CD14-positive monocyte (primary cell): ENCODE data around the gene FASTK. TPM values are rescaled to one million over a fixed set of nuclear protein-coding genes. Genes with fewer than 3 reads are reported as not detected.

Experiments
- DNase-seq, 3 donors: peaks; one replicate each; pipeline ENCODE4 v3.0.0-alpha.2; 2011 to 2022
- H2AFZ ChIP-seq: 2 replicates; pipeline ENCODE4 v1.6.0; 2012; ENCODE audit warnings: mild to moderate bottlenecking, low read depth, low read length, inconsistent platforms; ENCODE audit not compliant: insufficient read depth, poor library complexity, severe bottlenecking
- H3K27ac ChIP-seq, 2 donors: 1 replicate in 1 of 2; 2 replicates in 1 of 2; pipeline ENCODE4 v1.5.1; 2012 to 2013; ENCODE audit warnings: low read length in 2 of 2, control low read depth in 1 of 2, inconsistent platforms in 1 of 2, low read depth in 1 of 2, mild to moderate bottlenecking in 1 of 2
- H3K27me3 ChIP-seq, 2 donors: one replicate each; pipeline versions ENCODE4 v1.6.0 to v1.6.1; 2011 to 2013; ENCODE audit warnings: low read length in 2 of 2; ENCODE audit not compliant: control insufficient read depth in 2 of 2, insufficient read depth in 2 of 2
- H3K36me3 ChIP-seq, 2 donors: replicated peaks in 1 of 2; 1 replicate in 1 of 2; 2 replicates in 1 of 2; pipeline versions ENCODE4 v1.5.1 to v1.6.1; 2012 to 2013; ENCODE audit warnings: low read length in 2 of 2, control low read depth in 1 of 2, inconsistent platforms in 1 of 2, mild to moderate bottlenecking in 1 of 2; ENCODE audit not compliant: insufficient read depth in 2 of 2, control insufficient read depth in 1 of 2
- H3K4me1 ChIP-seq, 2 donors: 1 replicate in 1 of 2; 2 replicates in 1 of 2; pipeline versions ENCODE4 v1.5.1 to v1.6.1; 2012 to 2013; ENCODE audit warnings: low read length in 2 of 2, control low read depth in 1 of 2, inconsistent platforms in 1 of 2, mild to moderate bottlenecking in 1 of 2, moderate library complexity in 1 of 2; ENCODE audit not compliant: insufficient read depth in 2 of 2, control insufficient read depth in 1 of 2
- H3K4me2 ChIP-seq: replicated peaks from 2 replicates; pipeline ENCODE3; 2012; ENCODE audit warnings: low read length, moderate library complexity, mild to moderate bottlenecking; ENCODE audit not compliant: poor library complexity, severe bottlenecking; ENCODE audit errors: extremely low read depth
- H3K4me3 ChIP-seq, 3 experiments: fragments of 200-600 bp in 1 of 3; sonication (generic) in 1 of 3; replicated peaks in 1 of 3; 1 replicate in 2 of 3; 2 replicates in 1 of 3; pipeline ENCODE4 v1.5.1; 2011 to 2013; ENCODE audit warnings: low read length in 3 of 3, mild to moderate bottlenecking in 3 of 3, control low read depth in 2 of 3, low read depth in 2 of 3, inconsistent platforms in 1 of 3, moderate library complexity in 1 of 3
- H3K79me2 ChIP-seq: 2 replicates; pipeline ENCODE4 v1.6.0; 2012; ENCODE audit warnings: mild to moderate bottlenecking, control low read depth, inconsistent platforms, low read length, moderate library complexity; ENCODE audit not compliant: insufficient read depth
- H3K9ac ChIP-seq: 2 replicates; pipeline ENCODE4 v1.6.0; 2017; ENCODE audit warnings: low read length, mild to moderate bottlenecking; ENCODE audit not compliant: insufficient read depth, poor library complexity, severe bottlenecking
- H3K9me3 ChIP-seq, 2 donors: replicated peaks in 1 of 2; 1 replicate in 1 of 2; 2 replicates in 1 of 2; pipeline versions ENCODE4 v1.5.1 to v1.6.1; 2012 to 2013; ENCODE audit warnings: low read length in 2 of 2, control low read depth in 1 of 2; ENCODE audit not compliant: control insufficient read depth in 1 of 2, insufficient read depth in 1 of 2
- H4K20me1 ChIP-seq: 2 replicates; pipeline ENCODE4 v1.6.0; 2012; ENCODE audit warnings: mild to moderate bottlenecking, low read length, control low read depth, moderate library complexity; ENCODE audit not compliant: insufficient read depth
- H3K27ac Mint-ChIP-seq, 7 donors: one replicate each; pipeline ENCODE4 v1.8.0; 2020; ENCODE audit warnings: mild to moderate bottlenecking in 7 of 7, mixed read lengths in 7 of 7, moderate library complexity in 6 of 7, inconsistent platforms in 2 of 7
- H3K27me3 Mint-ChIP-seq, 3 donors: one replicate each; pipeline ENCODE4 v1.8.0; 2021 to 2022; ENCODE audit warnings: low read depth in 3 of 3, mild to moderate bottlenecking in 3 of 3, mixed read lengths in 3 of 3, moderate library complexity in 3 of 3, inconsistent platforms in 1 of 3
- H3K36me3 Mint-ChIP-seq, 2 donors: one replicate each; pipeline ENCODE4 v1.8.0; 2020; ENCODE audit warnings: mixed read lengths in 2 of 2, inconsistent platforms in 1 of 2, mild to moderate bottlenecking in 1 of 2
- H3K4me1 Mint-ChIP-seq: one replicate; pipeline ENCODE4 v1.8.0; 2020; ENCODE audit warnings: mild to moderate bottlenecking, mixed read lengths
- H3K4me3 Mint-ChIP-seq, 2 donors: one replicate each; pipeline ENCODE4 v1.8.0; 2020; ENCODE audit warnings: mild to moderate bottlenecking in 2 of 2, mixed read lengths in 2 of 2, moderate library complexity in 1 of 2
- H3K9me3 Mint-ChIP-seq, 7 donors: one replicate each; pipeline ENCODE4 v1.8.0; 2020 to 2022; ENCODE audit warnings: mixed read lengths in 7 of 7, mild to moderate bottlenecking in 6 of 7, moderate library complexity in 6 of 7, inconsistent platforms in 2 of 7
- CTCF ChIP-seq: fragments of 200-600 bp; IDR thresholded peaks from one replicate; pipeline ENCODE4 v1.8.0; 2022; ENCODE audit warnings: antibody characterized with exemption, mild to moderate bottlenecking
- WGBS: methylation state at CpG from one replicate; pipeline ENCODE4 v1.1.5; 2013; ENCODE audit warnings: missing lambda C conversion rate; ENCODE audit not compliant: insufficient coverage; 5-methylcytosine and 5-hydroxymethylcytosine counted together
- intact Hi-C, 2 donors: fragments of 100-400 bp; cut with micrococcal nuclease; formaldehyde crosslinking; loops; one replicate each; pipeline versions ENCODE4 v1.15.0 to v1.15.1; 2023
- polyA plus RNA-seq, 3 donors: library from polyadenylated mRNA; depleted of rRNA in 1 of 3; unstranded in 2 of 3; stranded (reverse) in 1 of 3; fragments of 300-500 nt in 2 of 3; fragments of >200 nt in 1 of 3; fragmentation: Illumina TruSeq in 2 of 3; gene quantifications; 1 replicate in 2 of 3; 2 replicates in 1 of 3; pipeline ENCODE4 v1.2.3, GENCODE V29; 2012 to 2021

FASTK gene
- polyA plus RNA-seq, 3 donors: 34.7 to 110 (median 38.6) TPM

GRCh38 chr7:151083071-151083823 is 2.6 kb upstream of the FASTK start, which contains the start of gene TMUB1:
Gene TMUB1 (minus strand): TSS chr7:151083493. CDS start chr7:151082563, 930 bp downstream.
- H3K36me3 Mint-ChIP-seq: peaks cover under 1 to 5% of the 10 kb centered on the region in 2 donors
- peaks cover 54 to 76% of the 10 kb centered on the region in 2 donors for H3K4me1 ChIP-seq
- H3K4me2 ChIP-seq: peak within 1 kb of the TSS; percentile 86
- no peak for TF ChIP-seq CTCF
- peaks cover 43% of the 10 kb centered on the region for H3K79me2 ChIP-seq
- peak within 1 kb of the TSS; percentile 84 to 91 for H3K4me3 Mint-ChIP-seq
- H3K27me3 Mint-ChIP-seq: peaks cover 0 to 2% (median under 1%) of the 10 kb centered on the region in 3 donors
- peak within 1 kb of the TSS; percentile 84 for H3K9ac ChIP-seq
- H3K36me3 ChIP-seq: no peaks in the 10 kb centered on the region
- H4K20me1 ChIP-seq: peaks cover 30% of the 10 kb centered on the region
- no peaks in the 10 kb centered on the region for H3K27me3 ChIP-seq
- DNase-seq: peak; percentile 66 to 86 (median 78)
- peak within 1 kb of the TSS; percentile 72 for H2AFZ ChIP-seq
- peaks cover 0 to 2% (median 0%) of the 10 kb centered on the region in 7 donors for H3K9me3 Mint-ChIP-seq
- peak within 1 kb of the TSS; percentile 35 to 81 for H3K27ac ChIP-seq
- H3K4me3 ChIP-seq: peak within 1 kb of the TSS; percentile 54 to 88 (median 59)
- H3K27ac Mint-ChIP-seq: peak within 1 kb of the TSS; percentile 68 to 95 (median 90)
- H3K9me3 ChIP-seq: no peaks in the 10 kb centered on the region
- WGBS: under 1% methylated on average over 57 of the region's 69 CpGs
- intact Hi-C loops: loop anchor here in 1 of 2 donors (10.0 kb wide), 2 partner anchors 298 to 708 kb away; partner anchors contain the start of gene ZNF775
- H3K4me1 Mint-ChIP-seq: peaks cover 46% of the 10 kb centered on the region

- DNase-seq: no peak
- Histone ChIP-seq H3K9me3 (no peaks in the 10 kb centered on the region), H2AFZ (peak overlapping the region; percentile 72), H3K27ac (peak overlapping the region; percentile 35 to 81), H3K36me3 (peaks cover 0 to 7% of the 10 kb centered on the region in 2 donors), H3K4me3 (peak overlapping the region; percentile 54 to 88 (median 59)), H3K4me2 (peak overlapping the region; percentile 86), H3K9ac (peak overlapping the region; percentile 84), H4K20me1 (peaks cover 26% of the 10 kb centered on the region), H3K79me2 (peaks cover 43% of the 10 kb centered on the region), H3K4me1 (peaks cover 47 to 67% of the 10 kb centered on the region in 2 donors), H3K27me3 (no peaks in the 10 kb centered on the region)
- intact Hi-C loops: loop anchor here in 1 of 2 donors (10.0 kb wide), 2 partner anchors 298 to 708 kb away; partner anchors contain the start of gene ZNF775
- peak overlapping the region; percentile 84 to 91 for H3K4me3 Mint-ChIP-seq
- H3K36me3 Mint-ChIP-seq: peaks cover 3 to 8% of the 10 kb centered on the region in 2 donors
- no peak for TF ChIP-seq CTCF
- H3K9me3 Mint-ChIP-seq: peaks cover 0 to 2% (median 0%) of the 10 kb centered on the region in 7 donors
- peaks cover 43% of the 10 kb centered on the region for H3K4me1 Mint-ChIP-seq
- H3K27me3 Mint-ChIP-seq: peaks cover 0 to 2% (median 1%) of the 10 kb centered on the region in 3 donors
- WGBS: 81% methylated on average over 29 of the region's 42 CpGs
- H3K27ac Mint-ChIP-seq: peak overlapping the region; percentile 68 to 95 (median 90)
These were observed 1.8 kb upstream of the FASTK start for GRCh38 chr7:151082141-151083070.
